HEK293 (cell line): ENCODE results near the gene PIK3AP1.

ENCODE experiments used
- CTCF ChIA-PET: fragments of 350-600 bp; formaldehyde crosslinking; extraction: SDS; loops from one replicate; lab custom pipeline; 2021; ENCODE audit warnings: antibody characterized with exemption; lab: Yijun Ruan, JAX
- POLR2A ChIA-PET: fragments of 300-600 bp; formaldehyde crosslinking; extraction: SDS; loops from one replicate; lab custom pipeline; 2020; ENCODE audit warnings: antibody characterized with exemption, inconsistent platforms; lab: Yijun Ruan, JAX
- H3K27ac ChIP-seq: fragments of 200-500 bp; sonication (Bioruptor generic); 2 replicates; pipeline ENCODE4 v1.5.1; 2014; ENCODE audit warnings: low read depth, low read length, control low read depth, inconsistent platforms; ENCODE audit errors: extremely low read depth
- H3K36me3 ChIP-seq, 2 experiments: fragments of 200-500 bp in 1 of 2; sonication (Bioruptor generic) in 1 of 2; 1 replicate in 1 of 2; 2 replicates in 1 of 2; pipeline ENCODE4 v1.5.1; 2014 to 2017; ENCODE audit warnings: inconsistent platforms in 2 of 2, low read length in 2 of 2; ENCODE audit not compliant: control insufficient read depth in 2 of 2, insufficient read depth in 1 of 2
- H3K4me1 ChIP-seq: fragments of 200-500 bp; sonication (Bioruptor generic); 2 replicates; pipeline ENCODE4 v1.5.1; 2014; ENCODE audit warnings: mild to moderate bottlenecking, low read length, inconsistent platforms; ENCODE audit not compliant: control insufficient read depth, insufficient read depth
- H3K4me3 ChIP-seq: 2 replicates; pipeline ENCODE4 v1.5.1; 2011; ENCODE audit warnings: low read depth, mild to moderate bottlenecking, control low read depth, low read length, moderate library complexity
- H3K9me3 ChIP-seq: fragments of 200-500 bp; sonication (Bioruptor generic); 2 replicates; pipeline ENCODE4 v1.5.1; 2014; ENCODE audit warnings: low read depth, low read length, inconsistent platforms; ENCODE audit not compliant: control insufficient read depth, insufficient read depth
- FEZF1 ChIP-seq: fragments of 450-650 bp; formaldehyde crosslinking; IDR thresholded peaks from 2 replicates; pipeline ENCODE4 v1.5.1; 2016; ENCODE audit warnings: missing biosample characterization, missing genetic modification characterization
- HOXC10 ChIP-seq: sonication (generic); formaldehyde crosslinking; IDR thresholded peaks from 2 replicates; pipeline ENCODE4 v1.8.1; 2023; ENCODE audit warnings: mild to moderate bottlenecking, missing genetic modification reagents
- KLF9 ChIP-seq: fragments of 450-650 bp; formaldehyde crosslinking; IDR thresholded peaks from 2 replicates; pipeline ENCODE4 v1.5.1; 2016; ENCODE audit warnings: missing biosample characterization, missing genetic modification characterization, low read depth
- OVOL3 ChIP-seq: fragments of 450-650 bp; formaldehyde crosslinking; IDR thresholded peaks from 2 replicates; pipeline ENCODE4 v1.5.1; 2016; ENCODE audit warnings: missing biosample characterization, missing genetic modification characterization
- PRDM6 ChIP-seq: fragments of 450-650 bp; formaldehyde crosslinking; IDR thresholded peaks from 2 replicates; pipeline ENCODE4 v1.5.1; 2017; ENCODE audit warnings: missing biosample characterization, missing genetic modification characterization
- SP2 ChIP-seq: fragments of 450-650 bp; formaldehyde crosslinking; IDR thresholded peaks from 2 replicates; pipeline ENCODE4 v1.5.1; 2016; ENCODE audit warnings: missing biosample characterization, missing genetic modification characterization
- ZBTB21 ChIP-seq: fragments of 450-650 bp; formaldehyde crosslinking; IDR thresholded peaks from 2 replicates; pipeline ENCODE4 v1.5.1; 2017; ENCODE audit warnings: missing biosample characterization, missing genetic modification characterization
- ZBTB7A ChIP-seq: fragments of 450-650 bp; formaldehyde crosslinking; IDR thresholded peaks from 2 replicates; pipeline ENCODE4 v1.5.1; 2016; ENCODE audit warnings: low read depth, missing biosample characterization, missing genetic modification characterization
- ZBTB8A ChIP-seq: fragments of 450-650 bp; formaldehyde crosslinking; IDR thresholded peaks from 2 replicates; pipeline ENCODE4 v1.5.1; 2016; ENCODE audit warnings: missing biosample characterization, missing genetic modification characterization
- ZNF112 ChIP-seq: fragments of 450-650 bp; formaldehyde crosslinking; IDR thresholded peaks from 2 replicates; pipeline ENCODE4 v1.5.0; 2017; ENCODE audit warnings: missing biosample characterization, missing genetic modification characterization
- ZNF146 ChIP-seq: fragments of 450-650 bp; formaldehyde crosslinking; IDR thresholded peaks from 2 replicates; pipeline ENCODE4 v1.5.1; 2016; ENCODE audit warnings: missing biosample characterization, missing genetic modification characterization
- ZNF248 ChIP-seq: fragments of 450-650 bp; formaldehyde crosslinking; IDR thresholded peaks from 2 replicates; pipeline ENCODE4 v1.5.1; 2017; ENCODE audit warnings: missing biosample characterization, missing genetic modification characterization
- ZNF416 ChIP-seq: fragments of 450-650 bp; formaldehyde crosslinking; IDR thresholded peaks from 2 replicates; pipeline ENCODE4 v1.5.1; 2016; ENCODE audit warnings: missing biosample characterization, missing genetic modification characterization
- ZNF621 ChIP-seq: fragments of 450-650 bp; formaldehyde crosslinking; IDR thresholded peaks from 2 replicates; pipeline ENCODE4 v1.5.1; 2017; ENCODE audit warnings: missing biosample characterization, missing genetic modification characterization
- ZNF670 ChIP-seq: fragments of 450-650 bp; formaldehyde crosslinking; IDR thresholded peaks from 2 replicates; pipeline ENCODE4 v1.5.1; 2016; ENCODE audit warnings: missing biosample characterization, missing genetic modification characterization, low read depth
- TF ChIP-seq, protein P1 (sequence below): fragments of 450-650 bp; formaldehyde crosslinking; IDR thresholded peaks from 2 replicates; pipeline ENCODE4 v1.5.1; 2017; ENCODE audit warnings: missing biosample characterization, missing genetic modification characterization
- TF ChIP-seq, protein P2 (sequence below): fragments of 450-650 bp; formaldehyde crosslinking; IDR thresholded peaks from 2 replicates; pipeline ENCODE4 v1.5.1; 2017; ENCODE audit warnings: missing biosample characterization, missing genetic modification characterization
- TF ChIP-seq, protein P3 (sequence below): fragments of 450-650 bp; formaldehyde crosslinking; IDR thresholded peaks from 2 replicates; pipeline ENCODE4 v1.5.1; 2016; ENCODE audit warnings: missing biosample characterization, missing genetic modification characterization
- TF ChIP-seq, protein P4 (sequence below): fragments of 450-650 bp; formaldehyde crosslinking; IDR thresholded peaks from 2 replicates; pipeline ENCODE4 v1.5.1; 2016; ENCODE audit warnings: missing biosample characterization, missing genetic modification characterization
- TF ChIP-seq, protein P5 (sequence below): fragments of 450-650 bp; formaldehyde crosslinking; IDR thresholded peaks from 2 replicates; pipeline ENCODE4 v1.5.0; 2017; ENCODE audit warnings: missing biosample characterization, missing genetic modification characterization, borderline replicate concordance

The PIK3AP1 gene

DNA sequence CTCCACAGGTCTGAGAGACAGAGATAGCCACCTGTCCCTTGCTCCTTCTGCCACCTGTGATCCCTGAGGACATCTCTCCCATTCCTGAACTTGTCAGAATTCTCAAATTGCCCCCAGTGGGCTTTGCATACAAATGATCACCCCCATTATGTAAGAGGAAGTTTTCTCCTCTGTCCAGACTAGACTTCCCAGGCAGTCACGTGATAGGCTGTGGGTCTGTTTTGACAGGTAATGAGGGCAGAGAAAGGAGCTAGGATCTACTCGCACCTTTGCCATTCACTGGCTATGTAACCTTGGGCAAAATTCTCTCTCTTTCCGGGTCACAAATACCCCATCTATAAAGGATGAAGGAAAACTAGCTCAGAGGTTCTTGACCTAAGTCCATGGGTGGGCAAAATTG is 112.1 kb downstream of the PIK3AP1 start:
- POLR2A ChIA-PET: no interaction called here
- Histone ChIP-seq H3K36me3 (no peaks in the 10 kb centered on the region), H3K9me3 (no peaks in the 10 kb centered on the region), H3K27ac (no peak overlapping the region), H3K4me3 (no peak overlapping the region), H3K4me1 (no peaks in the 10 kb centered on the region)
- CTCF ChIA-PET: interaction anchor here (0.6 kb wide), 1 partner anchor 192 kb away, joined by 3 read pairs; no protein-coding TSS in a partner anchor
- TF ChIP-seq, protein P1, sequence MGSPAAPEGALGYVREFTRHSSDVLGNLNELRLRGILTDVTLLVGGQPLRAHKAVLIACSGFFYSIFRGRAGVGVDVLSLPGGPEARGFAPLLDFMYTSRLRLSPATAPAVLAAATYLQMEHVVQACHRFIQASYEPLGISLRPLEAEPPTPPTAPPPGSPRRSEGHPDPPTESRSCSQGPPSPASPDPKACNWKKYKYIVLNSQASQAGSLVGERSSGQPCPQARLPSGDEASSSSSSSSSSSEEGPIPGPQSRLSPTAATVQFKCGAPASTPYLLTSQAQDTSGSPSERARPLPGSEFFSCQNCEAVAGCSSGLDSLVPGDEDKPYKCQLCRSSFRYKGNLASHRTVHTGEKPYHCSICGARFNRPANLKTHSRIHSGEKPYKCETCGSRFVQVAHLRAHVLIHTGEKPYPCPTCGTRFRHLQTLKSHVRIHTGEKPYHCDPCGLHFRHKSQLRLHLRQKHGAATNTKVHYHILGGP: no peak
- TF ChIP-seq ZBTB7A (tag by site-specific recombination) (no peak), SP2 (no peak), ZNF146 (tag by site-specific recombination) (no peak), ZNF416 (tag by site-specific recombination) (no peak), ZBTB21 (tag by site-specific recombination) (no peak), ZNF248 (tag by site-specific recombination) (no peak), HOXC10 (CRISPR knock-in tag) (no peak), ZBTB8A (no peak), KLF9 (no peak), ZNF621 (tag by site-specific recombination) (no peak), ZNF112 (tag by site-specific recombination) (no peak), FEZF1 (tag by site-specific recombination) (no peak), ZNF670 (no peak), OVOL3 (tag by site-specific recombination) (no peak), PRDM6 (tag by site-specific recombination) (no peak)
- TF ChIP-seq, protein P2, sequence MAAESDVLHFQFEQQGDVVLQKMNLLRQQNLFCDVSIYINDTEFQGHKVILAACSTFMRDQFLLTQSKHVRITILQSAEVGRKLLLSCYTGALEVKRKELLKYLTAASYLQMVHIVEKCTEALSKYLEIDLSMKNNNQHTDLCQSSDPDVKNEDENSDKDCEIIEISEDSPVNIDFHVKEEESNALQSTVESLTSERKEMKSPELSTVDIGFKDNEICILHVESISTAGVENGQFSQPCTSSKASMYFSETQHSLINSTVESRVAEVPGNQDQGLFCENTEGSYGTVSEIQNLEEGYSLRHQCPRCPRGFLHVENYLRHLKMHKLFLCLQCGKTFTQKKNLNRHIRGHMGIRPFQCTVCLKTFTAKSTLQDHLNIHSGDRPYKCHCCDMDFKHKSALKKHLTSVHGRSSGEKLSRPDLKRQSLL (tag by site-specific recombination): no peak
- TF ChIP-seq, protein P3, sequence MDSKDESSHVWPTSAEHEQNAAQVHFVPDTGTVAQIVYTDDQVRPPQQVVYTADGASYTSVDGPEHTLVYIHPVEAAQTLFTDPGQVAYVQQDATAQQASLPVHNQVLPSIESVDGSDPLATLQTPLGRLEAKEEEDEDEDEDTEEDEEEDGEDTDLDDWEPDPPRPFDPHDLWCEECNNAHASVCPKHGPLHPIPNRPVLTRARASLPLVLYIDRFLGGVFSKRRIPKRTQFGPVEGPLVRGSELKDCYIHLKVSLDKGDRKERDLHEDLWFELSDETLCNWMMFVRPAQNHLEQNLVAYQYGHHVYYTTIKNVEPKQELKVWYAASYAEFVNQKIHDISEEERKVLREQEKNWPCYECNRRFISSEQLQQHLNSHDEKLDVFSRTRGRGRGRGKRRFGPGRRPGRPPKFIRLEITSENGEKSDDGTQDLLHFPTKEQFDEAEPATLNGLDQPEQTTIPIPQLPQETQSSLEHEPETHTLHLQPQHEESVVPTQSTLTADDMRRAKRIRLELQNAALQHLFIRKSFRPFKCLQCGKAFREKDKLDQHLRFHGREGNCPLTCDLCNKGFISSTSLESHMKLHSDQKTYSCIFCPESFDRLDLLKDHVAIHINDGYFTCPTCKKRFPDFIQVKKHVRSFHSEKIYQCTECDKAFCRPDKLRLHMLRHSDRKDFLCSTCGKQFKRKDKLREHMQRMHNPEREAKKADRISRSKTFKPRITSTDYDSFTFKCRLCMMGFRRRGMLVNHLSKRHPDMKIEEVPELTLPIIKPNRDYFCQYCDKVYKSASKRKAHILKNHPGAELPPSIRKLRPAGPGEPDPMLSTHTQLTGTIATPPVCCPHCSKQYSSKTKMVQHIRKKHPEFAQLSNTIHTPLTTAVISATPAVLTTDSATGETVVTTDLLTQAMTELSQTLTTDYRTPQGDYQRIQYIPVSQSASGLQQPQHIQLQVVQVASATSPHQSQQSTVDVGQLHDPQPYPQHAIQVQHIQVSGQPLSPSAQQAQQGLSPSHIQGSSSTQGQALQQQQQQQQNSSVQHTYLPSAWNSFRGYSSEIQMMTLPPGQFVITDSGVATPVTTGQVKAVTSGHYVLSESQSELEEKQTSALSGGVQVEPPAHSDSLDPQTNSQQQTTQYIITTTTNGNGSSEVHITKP (tag by site-specific recombination): no peak
- TF ChIP-seq, protein P4, sequence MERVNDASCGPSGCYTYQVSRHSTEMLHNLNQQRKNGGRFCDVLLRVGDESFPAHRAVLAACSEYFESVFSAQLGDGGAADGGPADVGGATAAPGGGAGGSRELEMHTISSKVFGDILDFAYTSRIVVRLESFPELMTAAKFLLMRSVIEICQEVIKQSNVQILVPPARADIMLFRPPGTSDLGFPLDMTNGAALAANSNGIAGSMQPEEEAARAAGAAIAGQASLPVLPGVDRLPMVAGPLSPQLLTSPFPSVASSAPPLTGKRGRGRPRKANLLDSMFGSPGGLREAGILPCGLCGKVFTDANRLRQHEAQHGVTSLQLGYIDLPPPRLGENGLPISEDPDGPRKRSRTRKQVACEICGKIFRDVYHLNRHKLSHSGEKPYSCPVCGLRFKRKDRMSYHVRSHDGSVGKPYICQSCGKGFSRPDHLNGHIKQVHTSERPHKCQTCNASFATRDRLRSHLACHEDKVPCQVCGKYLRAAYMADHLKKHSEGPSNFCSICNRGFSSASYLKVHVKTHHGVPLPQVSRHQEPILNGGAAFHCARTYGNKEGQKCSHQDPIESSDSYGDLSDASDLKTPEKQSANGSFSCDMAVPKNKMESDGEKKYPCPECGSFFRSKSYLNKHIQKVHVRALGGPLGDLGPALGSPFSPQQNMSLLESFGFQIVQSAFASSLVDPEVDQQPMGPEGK: no peak
- TF ChIP-seq, protein P5, sequence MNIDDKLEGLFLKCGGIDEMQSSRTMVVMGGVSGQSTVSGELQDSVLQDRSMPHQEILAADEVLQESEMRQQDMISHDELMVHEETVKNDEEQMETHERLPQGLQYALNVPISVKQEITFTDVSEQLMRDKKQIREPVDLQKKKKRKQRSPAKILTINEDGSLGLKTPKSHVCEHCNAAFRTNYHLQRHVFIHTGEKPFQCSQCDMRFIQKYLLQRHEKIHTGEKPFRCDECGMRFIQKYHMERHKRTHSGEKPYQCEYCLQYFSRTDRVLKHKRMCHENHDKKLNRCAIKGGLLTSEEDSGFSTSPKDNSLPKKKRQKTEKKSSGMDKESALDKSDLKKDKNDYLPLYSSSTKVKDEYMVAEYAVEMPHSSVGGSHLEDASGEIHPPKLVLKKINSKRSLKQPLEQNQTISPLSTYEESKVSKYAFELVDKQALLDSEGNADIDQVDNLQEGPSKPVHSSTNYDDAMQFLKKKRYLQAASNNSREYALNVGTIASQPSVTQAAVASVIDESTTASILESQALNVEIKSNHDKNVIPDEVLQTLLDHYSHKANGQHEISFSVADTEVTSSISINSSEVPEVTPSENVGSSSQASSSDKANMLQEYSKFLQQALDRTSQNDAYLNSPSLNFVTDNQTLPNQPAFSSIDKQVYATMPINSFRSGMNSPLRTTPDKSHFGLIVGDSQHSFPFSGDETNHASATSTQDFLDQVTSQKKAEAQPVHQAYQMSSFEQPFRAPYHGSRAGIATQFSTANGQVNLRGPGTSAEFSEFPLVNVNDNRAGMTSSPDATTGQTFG (tag by site-specific recombination): no peak
